Measurements from ENCODE around the gene EYA4.

The EYA4 gene

DNA sequence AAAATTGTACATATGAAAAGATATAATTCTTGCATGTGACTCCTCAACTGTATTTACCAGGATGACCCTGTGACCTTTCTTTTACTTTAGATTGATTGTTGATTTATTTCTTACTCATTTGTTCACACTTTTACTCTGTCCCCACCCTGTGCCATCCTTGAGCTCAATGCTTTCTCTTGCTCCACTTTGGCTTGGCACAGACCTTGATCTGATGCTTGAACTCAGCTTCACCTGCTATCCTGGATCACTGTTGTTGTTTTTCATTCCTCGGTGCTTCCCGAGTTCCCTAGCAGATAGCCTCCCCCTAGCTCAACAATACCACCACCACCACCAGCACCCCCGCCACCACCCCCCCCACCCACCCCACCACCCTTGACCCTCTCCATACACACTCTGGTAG lies 102.1 kb downstream of the EYA4 start:
- no peak for DNase-seq (ENCODE audit: low read depth in 2 of 3, low spot score in 2 of 3)

DNA sequence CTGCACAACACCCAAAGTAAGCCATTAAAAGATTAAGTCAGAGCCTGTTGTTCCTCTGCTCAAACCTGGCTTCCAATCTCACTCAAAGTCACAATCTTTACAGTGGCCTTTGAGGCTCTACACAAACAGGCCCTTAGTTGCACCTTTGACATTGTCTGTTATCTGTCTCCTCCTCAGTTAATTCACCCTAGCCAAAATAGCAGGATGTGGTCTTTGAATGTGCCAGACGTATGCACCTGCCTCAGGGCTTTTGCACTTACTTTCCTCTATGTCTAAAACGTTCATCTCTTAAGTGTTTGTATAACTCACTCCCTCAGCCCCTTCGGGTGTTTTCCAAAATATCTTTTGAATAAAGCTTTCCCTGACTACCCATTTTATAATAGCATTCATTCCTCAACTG lies 107.7 kb downstream of the EYA4 start:
- DNase-seq (ENCODE audit: low read depth in 2 of 3, low spot score in 2 of 3) = no peak

DNA sequence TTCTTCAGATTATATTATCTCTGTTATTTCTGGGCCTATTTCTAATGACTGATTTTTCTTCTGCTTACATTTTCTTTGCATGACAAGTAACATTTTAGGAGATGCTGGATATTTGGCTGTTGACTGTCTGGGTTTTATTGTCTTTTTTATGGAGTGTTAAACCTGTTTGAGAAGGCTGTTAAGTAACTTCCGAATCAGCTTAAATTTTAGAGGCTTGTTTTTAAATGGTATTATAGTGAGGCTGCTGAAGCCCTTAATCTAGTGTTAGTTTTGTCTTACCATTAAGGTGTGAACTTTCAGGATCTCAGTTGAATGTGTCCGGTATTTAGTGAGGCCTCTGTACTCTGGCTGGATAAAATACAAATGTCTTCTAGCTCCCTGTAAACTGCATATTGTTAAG lies 109.8 kb downstream of the EYA4 start:
- no peak for DNase-seq (ENCODE audit: low read depth in 2 of 3, low spot score in 2 of 3)

DNA sequence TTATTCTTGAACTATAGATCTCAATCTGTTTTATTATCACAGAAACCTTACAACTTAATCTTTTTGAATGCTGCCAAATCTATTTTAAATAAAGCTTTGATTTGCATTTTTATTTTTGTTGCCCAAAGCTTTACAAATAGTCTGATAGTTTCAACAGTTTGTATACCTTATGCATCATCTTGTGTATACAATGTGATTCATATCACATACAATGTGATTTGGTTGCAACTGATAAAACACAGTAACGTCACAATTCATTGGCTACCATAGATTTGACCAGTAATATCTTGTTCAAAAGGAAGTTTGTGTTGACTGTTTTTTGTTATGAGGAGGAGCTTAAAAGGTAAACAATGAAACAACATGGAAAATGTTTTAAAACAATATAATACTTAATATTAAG lies 110.9 kb downstream of the EYA4 start:
- DNase-seq (ENCODE audit: low read depth in 2 of 3, low spot score in 2 of 3) = no peak

DNA sequence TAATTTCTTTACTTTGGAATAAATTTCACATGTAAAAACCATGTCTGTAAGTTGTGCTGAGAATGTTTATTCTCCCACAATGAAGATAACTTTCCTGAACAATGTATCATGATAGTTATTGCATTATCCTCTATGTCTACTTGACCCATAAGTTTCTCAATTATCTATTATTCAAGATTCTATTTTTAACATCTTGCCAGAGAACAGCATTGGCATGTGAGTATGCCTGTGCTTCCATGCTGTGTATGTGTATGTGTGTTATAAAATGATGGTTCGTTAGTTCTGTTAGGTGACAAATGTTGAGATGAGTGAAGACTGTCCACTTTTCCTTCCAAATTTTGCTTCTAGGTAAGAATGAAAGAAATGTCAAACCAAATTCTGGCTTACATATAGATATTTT lies 111.9 kb downstream of the EYA4 start:
- DNase-seq (ENCODE audit: low read depth in 2 of 3, low spot score in 2 of 3) = no peak

DNA sequence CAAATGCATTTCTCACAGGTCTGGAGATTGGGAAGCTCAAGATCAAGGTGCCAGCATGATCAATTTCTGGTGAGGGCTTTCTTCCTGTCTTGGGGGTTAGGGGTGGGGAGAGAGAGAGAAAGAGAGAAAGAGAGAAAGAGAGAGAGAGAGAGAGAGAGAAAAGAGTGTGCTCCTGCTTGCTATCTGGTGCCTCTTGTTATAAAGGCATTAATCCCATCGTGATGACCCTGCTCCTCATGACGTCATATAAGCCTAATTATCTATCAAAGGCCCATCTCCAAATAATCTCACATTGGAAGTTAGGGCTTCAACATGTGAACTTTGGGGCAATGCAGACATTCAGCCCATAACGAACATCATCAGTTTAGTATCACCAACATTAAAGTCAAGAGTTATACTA lies 114.8 kb downstream of the EYA4 start:
- no peak for DNase-seq (ENCODE audit: low read depth in 2 of 3, low spot score in 2 of 3)

DNA sequence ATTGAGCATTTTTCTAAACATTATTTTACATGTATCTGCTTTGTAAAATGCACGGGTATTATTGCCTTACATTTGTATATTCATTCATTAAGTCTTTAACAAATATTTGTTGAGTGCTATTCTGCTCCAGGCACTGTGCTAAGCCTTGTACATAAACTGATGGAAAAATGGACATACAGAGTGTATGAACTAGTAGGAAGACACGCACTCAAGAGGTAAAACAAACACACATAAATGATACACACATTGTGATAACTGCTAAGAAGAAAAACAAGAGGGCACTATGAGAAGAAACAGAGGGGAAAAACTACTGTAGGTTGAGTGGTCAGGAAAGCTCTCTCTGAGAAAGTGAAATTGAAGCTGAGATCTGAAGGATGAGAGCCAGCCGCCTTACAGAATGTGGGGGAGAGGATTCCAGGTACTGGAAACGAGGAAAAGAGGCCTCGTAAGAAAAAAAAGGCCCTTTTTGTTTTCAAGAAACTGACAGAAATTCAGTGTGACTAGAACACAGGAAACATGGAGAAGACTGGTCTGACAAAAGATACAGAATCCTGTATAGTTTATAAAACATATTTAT lies 117.5 kb downstream of the EYA4 start:
- DNase-seq (ENCODE audit: low read depth in 2 of 3, low spot score in 2 of 3) = no peak

DNA sequence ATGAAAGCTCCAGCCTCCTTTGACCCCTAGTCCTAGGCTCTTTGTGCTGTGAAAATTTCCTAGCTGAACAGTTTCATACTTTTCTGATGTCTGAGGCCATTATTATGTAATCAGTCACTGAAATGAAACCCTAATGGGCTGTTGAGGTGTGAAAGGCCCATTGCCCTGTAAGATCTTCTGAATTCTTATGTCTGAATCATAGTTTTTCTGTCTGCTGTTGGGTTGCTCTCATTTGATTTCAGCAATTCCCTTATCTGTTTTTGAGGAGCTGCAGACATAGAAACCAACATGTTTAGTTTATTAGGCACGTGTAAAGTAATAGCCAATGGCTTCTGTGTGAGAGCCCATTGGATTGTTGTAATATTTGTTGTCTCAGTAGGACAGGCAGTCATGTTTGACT lies 118.1 kb downstream of the EYA4 start:
- DNase-seq (ENCODE audit: low read depth in 2 of 3, low spot score in 2 of 3) = no peak

DNA sequence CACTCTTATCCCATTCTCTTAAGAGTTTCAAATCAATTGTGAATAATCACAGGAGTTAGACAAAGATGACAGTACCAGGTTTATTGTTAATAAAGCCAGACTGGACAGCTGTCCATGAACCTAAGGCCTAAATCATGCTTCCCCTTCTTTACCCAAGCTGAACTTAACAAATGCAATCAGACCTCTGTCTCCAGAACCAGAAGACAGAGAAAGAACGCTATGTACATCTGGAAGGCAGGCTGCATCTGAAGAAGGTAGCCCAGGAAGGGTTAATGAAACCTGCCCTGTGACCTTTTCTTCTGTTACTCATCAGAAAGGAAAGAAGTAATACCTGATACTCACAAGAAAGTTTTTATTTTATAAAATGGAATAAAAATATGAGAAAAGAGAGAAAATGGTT lies 118.6 kb downstream of the EYA4 start:
- no peak for DNase-seq (ENCODE audit: low read depth in 2 of 3, low spot score in 2 of 3)

DNA sequence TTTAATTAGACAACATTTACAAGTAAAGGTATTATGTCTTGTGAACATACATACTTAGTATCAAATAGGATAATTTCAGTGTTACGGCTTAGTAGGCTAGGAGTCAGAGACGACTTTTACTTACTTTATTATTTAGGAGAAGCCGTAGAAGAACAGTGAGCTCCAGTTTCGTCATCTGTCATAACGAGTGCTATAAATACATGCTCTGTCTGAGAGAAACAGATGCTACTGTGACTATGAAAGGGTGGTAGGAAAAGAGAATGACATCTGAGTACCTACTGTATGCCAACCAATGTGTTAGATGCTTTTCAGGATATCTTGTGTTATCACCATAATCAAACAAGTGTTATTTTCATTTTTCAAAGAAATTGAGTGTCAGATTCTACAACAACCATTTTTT lies 119.0 kb downstream of the EYA4 start:
- DNase-seq (ENCODE audit: low read depth in 2 of 3, low spot score in 2 of 3) = no peak

DNA sequence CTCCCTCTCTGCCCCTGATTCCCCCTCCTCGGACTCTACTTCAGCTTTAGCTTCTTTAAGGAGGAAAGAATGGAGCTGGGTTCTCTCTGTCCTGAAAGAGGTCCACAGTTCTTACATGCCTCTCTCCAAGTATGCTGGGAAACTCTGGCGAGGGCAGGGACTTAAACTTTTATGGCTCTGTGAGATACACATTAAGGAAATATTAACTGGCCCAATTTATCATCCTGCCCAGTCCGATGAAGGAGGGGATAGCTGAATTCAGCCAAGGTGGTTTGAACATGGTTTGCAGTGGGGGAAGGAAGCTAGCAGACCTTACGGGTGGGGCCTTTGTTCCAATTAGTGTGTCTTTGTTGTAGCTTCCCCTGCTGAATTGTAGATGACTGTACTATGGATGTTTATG lies 121.7 kb downstream of the EYA4 start:
- DNase-seq (ENCODE audit: low read depth in 2 of 3, low spot score in 2 of 3) = no peak

DNA sequence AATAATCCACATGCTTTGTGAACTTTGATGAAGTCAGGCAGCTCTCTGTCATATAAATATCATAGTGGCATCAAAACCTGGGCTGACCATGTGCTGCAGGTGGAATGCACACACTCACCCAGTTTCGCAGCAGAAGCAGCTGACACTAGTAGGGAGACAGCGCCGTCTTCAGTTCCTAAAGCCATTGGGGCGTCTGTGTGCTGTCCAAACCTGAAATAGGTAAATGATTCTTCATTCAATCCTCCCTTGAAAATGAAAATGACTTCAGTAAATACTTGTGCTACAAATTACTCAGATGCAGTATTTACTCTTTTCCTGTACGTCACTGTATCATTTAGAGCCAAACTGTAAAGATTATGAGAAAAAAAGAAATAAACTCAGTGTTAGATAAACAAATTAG lies 127.5 kb downstream of the EYA4 start:
- no peak for DNase-seq (ENCODE audit: low read depth in 2 of 3, low spot score in 2 of 3)

DNA sequence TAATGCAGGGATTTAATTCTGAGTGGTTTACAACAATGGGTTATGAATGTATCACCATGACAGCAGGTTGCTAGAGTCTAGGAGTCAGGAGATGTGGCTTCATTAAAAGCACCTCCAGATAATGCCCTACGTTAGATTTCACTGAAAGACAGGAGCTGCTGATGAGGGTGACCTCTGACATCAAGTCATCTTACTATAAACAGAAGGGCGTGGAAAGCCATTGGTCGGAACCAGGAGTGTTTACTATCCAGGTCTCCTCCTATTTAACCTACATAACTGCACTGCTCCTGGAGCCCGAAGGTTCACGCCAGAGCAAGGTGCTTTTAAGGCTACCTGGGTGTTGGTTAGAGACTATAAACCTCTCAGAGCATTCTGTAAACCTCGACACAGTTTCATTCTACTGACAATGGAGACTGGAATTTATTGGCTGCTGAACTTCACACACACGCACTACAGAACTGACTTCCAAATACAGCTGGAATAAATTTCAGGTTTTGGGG lies 128.7 kb downstream of the EYA4 start:
- DNase-seq (ENCODE audit: low read depth in 2 of 3, low spot score in 2 of 3) = no peak

DNA sequence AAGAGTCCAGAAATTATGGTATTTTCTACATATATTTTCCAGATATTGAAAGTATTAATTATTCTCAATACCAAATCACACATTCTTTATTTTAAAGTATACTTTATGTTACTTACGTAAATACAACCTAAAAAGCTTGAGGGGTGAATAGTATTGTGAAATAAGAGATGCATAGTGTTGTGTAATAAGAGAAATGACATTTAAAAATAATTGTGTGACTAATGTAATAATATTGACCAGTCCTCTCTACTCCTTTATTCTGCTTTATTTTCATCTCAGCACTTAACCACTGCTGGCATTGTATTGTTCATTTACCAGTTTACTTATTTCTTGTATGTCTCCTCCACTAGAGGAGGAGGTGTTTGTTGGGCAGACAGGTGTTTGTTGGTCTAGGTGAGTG lies 135.6 kb downstream of the EYA4 start:
- no peak for DNase-seq (ENCODE audit: low read depth in 2 of 3, low spot score in 2 of 3)

DNA sequence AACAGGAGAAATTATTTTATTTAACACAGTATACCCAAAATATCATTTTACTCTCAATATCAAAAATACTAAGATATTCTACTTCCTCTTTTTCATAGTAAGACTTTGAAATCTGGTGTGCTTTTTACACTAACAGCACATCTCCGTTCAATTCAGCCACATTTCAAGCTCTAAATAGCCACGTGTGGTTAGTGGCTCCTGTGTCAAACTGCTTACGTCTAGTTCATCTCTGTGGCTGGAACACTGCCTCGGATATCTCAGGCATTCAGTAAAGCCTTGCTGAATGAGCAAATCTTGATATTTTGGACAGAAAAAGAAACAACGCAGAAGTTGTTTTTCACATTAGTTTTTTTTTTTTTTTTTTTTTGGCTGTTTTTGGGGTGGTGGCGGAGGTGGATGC lies 136.1 kb downstream of the EYA4 start:
- DNase-seq (ENCODE audit: low read depth in 2 of 3, low spot score in 2 of 3) = no peak

DNA sequence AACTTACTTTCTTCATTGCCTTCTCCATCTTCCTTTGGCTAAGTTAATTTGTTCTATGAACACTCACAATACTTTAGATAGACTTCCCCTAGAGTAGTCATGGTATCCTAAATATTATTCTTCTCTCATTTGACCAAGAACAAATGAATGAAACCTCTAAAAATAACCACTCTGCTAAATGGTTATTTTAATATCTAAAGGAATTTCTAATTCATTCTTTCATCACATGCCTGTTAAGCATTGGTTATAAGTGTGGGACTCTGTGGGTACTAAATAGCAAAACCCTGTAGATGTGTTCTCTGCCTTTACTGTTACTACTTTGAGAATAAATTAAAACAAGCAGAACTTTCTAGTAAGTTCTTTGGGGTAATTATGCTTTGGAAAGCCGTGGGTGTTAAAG lies 138.9 kb downstream of the EYA4 start:
- DNase-seq (ENCODE audit: low read depth in 2 of 3, low spot score in 2 of 3) = no peak

DNA sequence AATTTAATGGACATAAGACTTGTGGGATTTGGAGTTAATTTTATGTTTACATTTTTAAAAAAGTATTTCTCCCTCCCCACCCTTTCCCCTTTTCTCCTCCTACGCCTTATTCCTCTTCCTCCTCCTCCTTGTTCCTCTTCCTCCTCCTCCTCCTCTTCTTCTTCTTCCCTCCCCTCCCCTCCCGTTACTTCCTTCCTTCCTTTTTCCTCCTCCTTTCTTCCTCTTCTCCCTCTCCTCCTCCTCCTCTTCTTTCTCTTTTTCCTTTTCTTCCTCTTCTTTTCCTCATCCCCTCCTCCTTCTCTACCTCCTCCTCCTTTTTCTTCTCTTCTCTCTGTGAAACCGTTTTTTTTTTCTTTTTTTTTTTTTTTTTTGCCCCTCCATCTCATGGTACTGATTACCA lies 139.6 kb downstream of the EYA4 start:
- no peak for DNase-seq (ENCODE audit: low read depth in 2 of 3, low spot score in 2 of 3)

DNA sequence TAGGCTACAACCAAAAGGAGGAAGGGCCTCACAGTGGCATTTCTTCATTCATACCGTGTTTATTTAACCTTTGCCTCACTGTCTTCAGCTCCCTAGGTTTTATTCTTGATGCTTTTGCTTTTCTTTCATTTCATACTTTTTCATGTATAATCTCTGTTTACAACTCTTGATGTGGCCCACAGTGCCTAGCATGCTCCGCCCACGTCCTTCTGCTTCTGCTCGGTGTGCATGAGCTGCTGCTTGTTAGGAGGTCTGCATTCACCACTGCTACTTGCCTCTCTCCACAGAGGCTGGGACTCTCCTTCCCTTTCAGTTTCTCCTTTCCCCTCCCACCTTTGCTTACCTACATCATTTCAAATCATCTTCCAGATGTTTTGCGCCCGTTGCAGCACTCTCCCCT lies 147.6 kb downstream of the EYA4 start:
- no peak for DNase-seq (ENCODE audit: low read depth in 2 of 3, low spot score in 2 of 3)

DNA sequence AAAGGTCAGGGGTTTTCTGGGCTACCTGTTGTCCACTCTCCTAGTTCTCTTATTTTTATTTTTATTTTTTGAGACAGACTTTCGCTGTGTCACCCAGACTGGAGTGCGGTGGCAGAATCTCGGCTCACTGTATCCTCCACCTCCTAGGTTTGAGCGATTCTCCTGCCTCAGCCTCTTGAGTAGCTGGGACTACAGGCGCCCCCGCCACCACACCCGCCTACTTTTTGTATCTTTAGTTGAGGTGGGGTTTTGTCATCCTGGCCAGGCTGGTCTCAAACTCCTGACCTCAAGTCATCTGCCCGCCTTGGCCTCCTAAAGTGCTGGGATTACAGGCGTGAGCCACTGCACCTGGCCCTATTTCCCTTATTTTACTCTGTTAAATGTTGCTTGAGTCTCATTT lies 149.0 kb downstream of the EYA4 start:
- DNase-seq (ENCODE audit: low read depth in 2 of 3, low spot score in 2 of 3) = no peak

DNA sequence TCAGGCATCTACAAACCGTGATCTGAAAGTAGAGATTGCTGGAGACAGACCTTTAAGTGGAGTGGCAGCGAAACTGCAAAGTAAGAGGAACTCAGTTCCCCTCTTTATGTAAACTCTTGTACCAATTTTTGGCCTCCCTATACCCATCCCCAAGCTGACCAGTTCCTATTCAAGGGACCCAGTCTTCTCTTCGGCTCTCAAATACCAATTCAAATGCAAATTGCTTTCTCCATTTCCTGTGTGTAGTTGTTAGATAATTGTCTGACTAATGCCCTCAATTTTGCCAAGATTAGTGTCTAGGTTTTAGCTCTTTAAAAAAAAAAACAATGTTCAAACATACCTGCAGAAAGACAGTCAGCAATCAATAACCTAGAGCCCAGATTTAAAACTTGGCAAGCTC lies 150.9 kb downstream of the EYA4 start:
- no peak for DNase-seq (ENCODE audit: low read depth in 2 of 3, low spot score in 2 of 3)

DNA sequence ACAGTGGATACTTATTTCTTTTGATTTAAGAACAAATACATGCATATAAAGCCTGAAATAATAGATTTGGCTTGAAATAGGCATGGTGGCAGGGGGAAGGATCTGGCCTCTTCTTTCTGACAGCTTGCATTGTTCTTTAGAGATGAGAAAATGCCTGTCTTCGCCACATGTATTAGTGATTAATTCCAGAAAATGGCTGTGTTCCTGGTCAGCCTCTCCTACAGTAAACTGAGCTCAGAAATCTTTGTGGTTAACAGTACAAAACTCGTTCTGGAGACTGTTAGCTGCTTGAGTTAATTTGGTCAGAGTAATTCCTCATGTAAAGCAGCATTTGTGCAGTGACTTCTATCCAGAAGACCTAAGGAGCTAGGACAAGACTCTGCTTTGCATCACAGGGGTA lies 151.5 kb downstream of the EYA4 start:
- DNase-seq (ENCODE audit: low read depth in 2 of 3, low spot score in 2 of 3) = no peak

DNA sequence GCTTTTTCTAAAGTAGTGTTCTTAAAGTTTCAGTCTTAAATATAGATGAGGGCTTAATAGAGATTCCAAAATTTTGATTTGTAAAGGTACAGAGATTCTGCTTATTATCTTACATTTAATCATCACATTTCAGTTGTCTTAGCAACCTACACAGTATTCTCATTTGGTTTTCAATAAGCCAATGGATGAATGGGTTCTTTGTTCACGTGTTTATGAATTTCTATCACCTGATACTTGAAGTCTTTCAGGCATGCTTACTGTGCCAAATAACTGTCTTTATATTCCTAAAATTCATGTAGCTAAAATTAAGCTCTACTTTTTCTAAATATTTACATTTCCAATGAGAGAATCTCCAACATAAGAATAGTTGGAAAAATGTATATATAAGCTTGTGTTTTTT lies 152.7 kb downstream of the EYA4 start:
- DNase-seq (ENCODE audit: low read depth in 2 of 3, low spot score in 2 of 3) = no peak

DNA sequence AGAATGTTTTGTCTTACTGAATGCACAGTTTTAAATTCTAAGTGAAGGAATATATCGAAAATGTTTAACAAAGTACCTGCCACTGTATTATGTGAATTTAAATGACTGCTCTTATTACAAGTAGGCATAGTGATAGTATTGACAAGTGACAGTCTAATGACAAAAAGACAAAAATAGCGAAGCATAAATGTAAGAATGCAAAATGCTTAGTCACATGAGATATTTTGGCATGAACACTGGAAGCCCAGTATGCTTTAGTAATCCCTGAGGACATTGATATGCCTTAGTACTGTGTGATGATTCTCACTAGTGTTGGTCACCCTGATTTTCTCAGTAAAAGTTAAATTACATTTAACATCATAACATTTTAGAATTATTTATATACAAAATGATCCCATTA lies 153.5 kb downstream of the EYA4 start:
- DNase-seq (ENCODE audit: low read depth in 2 of 3, low spot score in 2 of 3) = no peak

All from activated CD8-positive, alpha-beta memory T cell treated with anti-CD3 and anti-CD28 coated beads for 48 hours (primary cell).